Embryonic facial prominence (tissue), 1 donor: ENCODE measurements around the gene ITPRIPL1.

Source experiments
- DNase-seq: peaks from one replicate; pipeline ENCODE4 v3.0.0-alpha.2; 2016; ENCODE audit errors: extremely low spot score

Gene ITPRIPL1

GRCh38 chr2:96323849-96324248 lies 1.3 kb upstream of the ITPRIPL1 start:
- DNase-seq: no peak

- no peak for DNase-seq
These were observed 436 bp upstream of the ITPRIPL1 start for GRCh38 chr2:96324721-96325040.

- DNase-seq: no peak
These were observed 753 bp downstream of the ITPRIPL1 start for GRCh38 chr2:96325884-96326255.

GRCh38 chr2:96326564-96326963 lies 1.4 kb downstream of the ITPRIPL1 start:
- no peak for DNase-seq

- no peak for DNase-seq
These were observed 2.1 kb downstream of the ITPRIPL1 start for GRCh38 chr2:96326990-96327820.

GRCh38 chr2:96329456-96329855 lies 4.3 kb downstream of the ITPRIPL1 start:
- DNase-seq: no peak

- DNase-seq: no peak
These were observed 4.8 kb downstream of the ITPRIPL1 start for GRCh38 chr2:96329874-96330273.

GRCh38 chr2:96330407-96330806 lies 5.3 kb downstream of the ITPRIPL1 start:
- DNase-seq: no peak

GRCh38 chr2:96333708-96334107 lies 8.6 kb downstream of the ITPRIPL1 start:
- no peak for DNase-seq

- no peak for DNase-seq
These were observed 11.1 kb downstream of the ITPRIPL1 start for GRCh38 chr2:96336104-96336775.

- no peak for DNase-seq
These were observed 11.8 kb downstream of the ITPRIPL1 start for GRCh38 chr2:96336873-96337272.

GRCh38 chr2:96340493-96341414 lies 15.6 kb downstream of the ITPRIPL1 start:
- no peak for DNase-seq

- DNase-seq: no peak
These were observed 16.5 kb downstream of the ITPRIPL1 start for GRCh38 chr2:96341641-96342040.

- no peak for DNase-seq
These were observed 17.0 kb downstream of the ITPRIPL1 start for GRCh38 chr2:96342085-96342484.

- no peak for DNase-seq
These were observed 18.9 kb downstream of the ITPRIPL1 start for GRCh38 chr2:96344011-96344410.

GRCh38 chr2:96345438-96345837 lies 20.3 kb downstream of the ITPRIPL1 start:
- DNase-seq: no peak

GRCh38 chr2:96345868-96346462 lies 20.8 kb downstream of the ITPRIPL1 start:
- DNase-seq: no peak

- DNase-seq: no peak
These were observed 22.3 kb downstream of the ITPRIPL1 start for GRCh38 chr2:96347395-96347794.

- no peak for DNase-seq
These were observed 28.0 kb downstream of the ITPRIPL1 start for GRCh38 chr2:96353032-96353561.

GRCh38 chr2:96353606-96354101 lies 28.5 kb downstream of the ITPRIPL1 start:
- peak; percentile 9 for DNase-seq

GRCh38 chr2:96354492-96354891 lies 29.4 kb downstream of the ITPRIPL1 start:
- DNase-seq: no peak
